GM21529 (cell line): Measurements from ENCODE around the gene HYAL3.
A peak's percentile ranks its signal among the peaks of the same experiment; 100 is the strongest.

Experiments used
- ATAC-seq: cut with Tn5 transposase; IDR thresholded peaks from one replicate; pipeline ENCODE4 v1.9.1; 2021; ENCODE audit not compliant: unreplicated experiment

The HYAL3 gene

GRCh38 chr3:50298836-50299637 lies at the start of gene HYAL3, which contains the start of gene NAA80:
HYAL3 (minus strand) TSS chr3:50299405; CDS start chr3:50295602, 3,803 bp downstream.
NAA80 (minus strand) TSS chr3:50299405; CDS start chr3:50297463, 1,942 bp downstream.
- peak; percentile 80 for ATAC-seq

- no peak for ATAC-seq
Measured at GRCh38 chr3:50347187-50347813, 48.1 kb upstream of the HYAL3 start.

- no peak for ATAC-seq
Measured at GRCh38 chr3:50345586-50346234, 46.5 kb upstream of the HYAL3 start, which contains the start of gene ZMYND10. ZMYND10 (minus strand) TSS chr3:50345732; CDS start chr3:50345579, 153 bp downstream.

- ATAC-seq, result no peak
Measured at GRCh38 chr3:50345008-50345407, 45.8 kb upstream of the HYAL3 start.

- no peak for ATAC-seq
Measured at GRCh38 chr3:50342813-50343633, 43.8 kb upstream of the HYAL3 start.

- no peak for ATAC-seq
Measured at GRCh38 chr3:50341996-50342650, 42.9 kb upstream of the HYAL3 start.

- ATAC-seq, result no peak
Measured at GRCh38 chr3:50341537-50341936, 42.3 kb upstream of the HYAL3 start.

GRCh38 chr3:50340448-50341329 lies 41.5 kb upstream of the HYAL3 start, which contains the start of gene RASSF1:
RASSF1 (minus strand) TSS chr3:50340836; CDS start chr3:50340805, 31 bp downstream.
- ATAC-seq, result peak; percentile 24

GRCh38 chr3:50340147-50340447 lies 40.9 kb upstream of the HYAL3 start:
- ATAC-seq, result no peak

GRCh38 chr3:50339485-50340146 lies 40.4 kb upstream of the HYAL3 start:
- ATAC-seq, result no peak

GRCh38 chr3:50338965-50339364 lies 39.8 kb upstream of the HYAL3 start:
- ATAC-seq, result no peak

- ATAC-seq, result peak; percentile 67
Measured at GRCh38 chr3:50337175-50337861, 38.1 kb upstream of the HYAL3 start.

- peak; percentile 22 for ATAC-seq
Measured at GRCh38 chr3:50336452-50337174, 37.4 kb upstream of the HYAL3 start.

DNA sequence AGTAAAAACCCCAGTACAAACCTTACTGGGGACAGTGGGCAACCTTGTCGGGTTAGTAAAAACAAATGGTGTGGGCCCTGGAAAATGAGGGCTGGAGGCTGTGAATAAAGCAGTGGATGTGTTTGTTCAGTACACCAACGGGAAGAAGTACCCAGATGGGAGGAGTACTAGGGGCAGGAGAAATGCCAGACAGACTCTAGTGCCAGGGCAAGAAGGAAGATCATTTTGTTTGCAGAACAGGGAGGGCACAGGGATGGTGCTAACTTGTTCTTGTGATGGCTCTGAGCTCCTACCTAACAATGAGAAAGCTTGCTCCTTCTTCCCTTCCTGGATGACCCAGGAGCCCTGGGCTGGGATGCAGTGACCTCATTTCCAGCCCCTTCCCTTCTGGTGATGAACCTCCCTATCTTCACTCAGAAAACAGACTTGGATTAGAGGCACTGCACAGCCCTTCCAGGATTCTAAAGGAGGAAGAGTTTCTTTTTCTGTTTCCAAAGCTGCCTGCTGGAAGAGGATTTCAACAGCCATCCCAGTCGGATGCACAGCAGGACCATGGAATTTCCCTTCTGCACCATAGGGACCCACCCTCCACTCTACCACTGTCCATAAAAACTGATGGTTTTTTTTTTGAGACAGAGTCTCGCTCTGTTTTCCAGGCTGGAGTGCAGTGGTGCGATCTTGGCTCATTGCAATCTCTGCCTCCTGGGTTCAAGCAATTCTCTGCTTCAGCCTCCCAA lies 35.3 kb upstream of the HYAL3 start:
- no peak for ATAC-seq

DNA sequence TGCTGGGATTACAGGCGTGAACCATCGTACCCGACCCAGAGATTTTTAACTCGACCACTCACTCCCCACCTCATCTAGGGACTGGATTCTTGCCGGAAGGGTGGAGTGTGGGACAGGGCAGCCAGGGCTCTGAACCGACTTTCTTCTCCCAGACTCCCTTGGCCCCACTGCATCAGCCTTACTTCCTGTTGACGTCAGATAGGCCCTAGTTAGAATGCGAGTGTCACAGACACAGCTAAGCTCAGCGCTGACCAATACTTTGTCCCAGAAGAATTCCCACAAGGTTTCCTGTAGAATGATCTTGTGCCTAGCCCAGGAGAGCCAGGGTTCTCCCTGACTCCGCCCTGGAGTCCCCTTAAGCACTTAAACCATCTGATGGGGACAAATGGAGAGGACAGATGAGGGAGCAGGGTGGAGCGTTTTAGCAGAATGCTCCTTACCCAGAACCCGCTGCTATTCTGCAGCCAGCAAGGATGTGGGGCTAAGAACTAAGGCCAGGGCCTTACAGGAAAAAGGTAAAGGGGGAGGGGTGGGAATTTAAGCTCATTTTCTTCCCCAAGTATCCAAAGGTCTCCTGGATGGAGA lies 34.6 kb upstream of the HYAL3 start:
- ATAC-seq, result no peak

DNA sequence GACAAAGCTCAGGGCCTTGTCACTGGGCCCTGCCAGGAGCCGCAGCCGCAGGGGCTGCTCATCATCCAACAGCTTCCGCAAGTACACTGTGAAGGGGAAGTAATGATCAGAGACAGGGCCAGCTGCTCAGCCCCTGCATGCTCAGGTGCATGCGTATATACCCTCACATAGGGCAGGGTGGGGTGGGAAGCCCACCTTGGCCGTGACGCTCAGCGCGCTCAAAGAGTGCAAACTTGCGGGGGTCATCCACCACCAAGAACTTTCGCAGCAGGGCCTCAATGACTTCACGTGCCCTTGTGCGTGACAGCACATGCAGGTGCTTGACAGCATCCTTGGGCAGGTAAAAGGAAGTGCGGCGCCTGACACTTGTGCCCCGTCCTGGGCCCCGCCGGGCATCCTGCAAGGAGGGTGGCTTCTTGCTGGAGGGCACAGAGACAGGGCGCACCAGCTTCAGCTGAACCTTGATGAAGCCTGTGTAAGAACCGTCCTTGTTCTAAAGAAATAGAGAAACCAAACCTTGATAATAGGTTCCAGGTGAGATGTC lies 32.2 kb upstream of the HYAL3 start:
- ATAC-seq, result no peak
